Measurements from ENCODE around the gene SORCS2.

Gene SORCS2

GRCh38 chr4:7208509-7209451, 16.4 kb downstream of the SORCS2 start:
- H3K27ac ChIP-seq (ENCODE audit: low read length), result no peak overlapping the region
- no peaks in the 10 kb centered on the region for H3K36me3 ChIP-seq (ENCODE audit: insufficient read depth, low read length)
- 0 out of 2 replicates have a peak, but pooled peaks cover 3% of the 10 kb centered on the region for H4K20me1 ChIP-seq (ENCODE audit: insufficient read depth, low read length)
- H3K4me3 ChIP-seq (ENCODE audit: low read depth in 1 of 2, low read length in 2 of 2), result no peak overlapping the region
- DNase-seq (no peak), ATAC-seq (ENCODE audit: insufficient read depth, low read depth) (no peak)
- no peaks in the 10 kb centered on the region for H3K79me2 ChIP-seq (ENCODE audit: insufficient read depth, low read length)
- H3K4me1 ChIP-seq (ENCODE audit: insufficient read depth, low read length), result no peaks in the 10 kb centered on the region
- H3K4me2 ChIP-seq (ENCODE audit: insufficient read depth, low read length), result no peak overlapping the region
- H3K9me3 ChIP-seq (ENCODE audit: insufficient read depth, low read length, severe bottlenecking), result no peaks in the 10 kb centered on the region
- TF ChIP-seq EZH2 (IDR thresholded peaks at IDR 0.05; ENCODE audit: borderline replicate concordance, low read depth, low read length, severe bottlenecking), result no peak
- no peak for TF ChIP-seq CTCF (IDR thresholded peaks at IDR 0.05; ENCODE audit: borderline replicate concordance, extremely low read depth, low read length, poor library complexity, severe bottlenecking)
- H2AFZ ChIP-seq (ENCODE audit: low read depth, low read length), result no peak overlapping the region
- H3K9ac ChIP-seq (ENCODE audit: low read depth, low read length), result no peak overlapping the region
- H3K27me3 ChIP-seq (ENCODE audit: insufficient read depth, low read length, poor library complexity), result peaks cover 10% of the 10 kb centered on the region

DNA sequence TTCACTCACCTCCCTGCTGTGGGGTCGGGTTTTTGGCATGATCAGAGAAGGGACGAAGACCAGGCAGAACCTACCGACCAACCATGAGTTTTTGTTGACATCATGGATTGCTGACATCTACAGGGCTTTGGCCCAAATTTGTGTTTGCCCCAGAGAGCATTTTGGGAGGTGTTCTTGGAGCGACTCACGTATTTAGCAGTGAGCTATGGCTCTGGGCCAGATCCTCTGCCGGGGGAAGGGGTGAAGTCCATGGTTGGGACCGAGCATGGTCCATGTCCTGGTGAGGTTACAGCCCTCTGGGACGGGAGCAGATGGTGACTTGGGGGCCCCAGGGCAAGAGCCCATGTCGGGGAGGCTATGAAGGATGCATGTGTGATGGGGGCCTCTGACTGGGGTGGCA, 17.4 kb downstream of the SORCS2 start:
- H3K36me3 ChIP-seq (ENCODE audit: insufficient read depth, low read length), result no peaks in the 10 kb centered on the region
- H2AFZ ChIP-seq (ENCODE audit: low read depth, low read length), result no peak overlapping the region
- H3K9me3 ChIP-seq (ENCODE audit: insufficient read depth, low read length, severe bottlenecking), result no peaks in the 10 kb centered on the region
- H3K4me2 ChIP-seq (ENCODE audit: insufficient read depth, low read length), result no peak overlapping the region
- DNase-seq, result no peak
- ATAC-seq (ENCODE audit: insufficient read depth, low read depth), result no peak
- TF ChIP-seq EZH2 (IDR thresholded peaks at IDR 0.05; ENCODE audit: borderline replicate concordance, low read depth, low read length, severe bottlenecking) (no peak), CTCF (IDR thresholded peaks at IDR 0.05; ENCODE audit: borderline replicate concordance, extremely low read depth, low read length, poor library complexity, severe bottlenecking) (no peak)
- no peaks in the 10 kb centered on the region for H3K79me2 ChIP-seq (ENCODE audit: insufficient read depth, low read length)
- H3K4me3 ChIP-seq (ENCODE audit: low read depth in 1 of 2, low read length in 2 of 2), result no peak overlapping the region
- no peak overlapping the region for H3K9ac ChIP-seq (ENCODE audit: low read depth, low read length)
- 0 out of 2 replicates have a peak, but pooled peaks cover 3% of the 10 kb centered on the region for H4K20me1 ChIP-seq (ENCODE audit: insufficient read depth, low read length)
- H3K27ac ChIP-seq (ENCODE audit: low read length), result no peak overlapping the region
- H3K27me3 ChIP-seq (ENCODE audit: insufficient read depth, low read length, poor library complexity), result peaks cover 10% of the 10 kb centered on the region
- no peaks in the 10 kb centered on the region for H3K4me1 ChIP-seq (ENCODE audit: insufficient read depth, low read length)

GRCh38 chr4:7210824-7211223, 18.5 kb downstream of the SORCS2 start:
- Histone ChIP-seq H2AFZ (ENCODE audit: low read depth, low read length) (no peak overlapping the region), H3K27ac (ENCODE audit: low read length) (no peak overlapping the region), H3K79me2 (ENCODE audit: insufficient read depth, low read length) (no peaks in the 10 kb centered on the region), H3K4me2 (ENCODE audit: insufficient read depth, low read length) (no peak overlapping the region), H3K9me3 (ENCODE audit: insufficient read depth, low read length, severe bottlenecking) (no peaks in the 10 kb centered on the region), H4K20me1 (ENCODE audit: insufficient read depth, low read length) (0 out of 2 replicates have a peak, but pooled peaks cover 3% of the 10 kb centered on the region), H3K4me1 (ENCODE audit: insufficient read depth, low read length) (no peaks in the 10 kb centered on the region), H3K27me3 (ENCODE audit: insufficient read depth, low read length, poor library complexity) (peaks cover 6% of the 10 kb centered on the region), H3K36me3 (ENCODE audit: insufficient read depth, low read length) (no peaks in the 10 kb centered on the region), H3K4me3 (ENCODE audit: low read depth in 1 of 2, low read length in 2 of 2) (no peak overlapping the region), H3K9ac (ENCODE audit: low read depth, low read length) (no peak overlapping the region)
- TF ChIP-seq CTCF (IDR thresholded peaks at IDR 0.05; ENCODE audit: borderline replicate concordance, extremely low read depth, low read length, poor library complexity, severe bottlenecking) (no peak), EZH2 (IDR thresholded peaks at IDR 0.05; ENCODE audit: borderline replicate concordance, low read depth, low read length, severe bottlenecking) (no peak)
- ATAC-seq (ENCODE audit: insufficient read depth, low read depth) (no peak), DNase-seq (no peak)
